ENCODE measurements around the gene PPFIBP2.

PPFIBP2 gene

GRCh38 chr11:7666292-7666866, 152.6 kb downstream of the PPFIBP2 start:
- no peak for DNase-seq (ENCODE audit: low spot score)

GRCh38 chr11:7667460-7667859, 153.7 kb downstream of the PPFIBP2 start:
- DNase-seq (ENCODE audit: low spot score), result no peak

GRCh38 chr11:7668464-7668863, 154.7 kb downstream of the PPFIBP2 start:
- DNase-seq (ENCODE audit: low spot score), result no peak

DNA sequence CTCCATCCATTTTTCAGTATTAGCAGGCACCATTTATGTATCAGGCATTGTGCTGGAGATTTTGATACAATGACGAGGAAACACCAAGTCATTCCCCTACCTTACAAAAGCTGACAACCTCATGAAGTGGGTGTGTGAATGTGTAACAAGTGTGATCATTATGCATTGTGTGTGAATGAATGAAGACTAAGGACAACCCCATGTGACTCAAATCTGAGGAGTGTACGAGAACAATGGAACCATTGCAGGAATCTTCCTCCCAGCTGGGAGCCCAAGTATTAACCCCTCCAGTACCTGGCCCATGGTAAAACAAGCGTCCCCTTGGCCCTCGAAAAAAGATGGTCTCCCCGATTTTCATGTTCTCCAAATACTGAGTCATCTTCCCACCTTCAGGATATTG, 155.1 kb downstream of the PPFIBP2 start:
- no peak for DNase-seq (ENCODE audit: low spot score)

GRCh38 chr11:7670641-7671040, 156.8 kb downstream of the PPFIBP2 start:
- no peak for DNase-seq (ENCODE audit: low spot score)

DNA sequence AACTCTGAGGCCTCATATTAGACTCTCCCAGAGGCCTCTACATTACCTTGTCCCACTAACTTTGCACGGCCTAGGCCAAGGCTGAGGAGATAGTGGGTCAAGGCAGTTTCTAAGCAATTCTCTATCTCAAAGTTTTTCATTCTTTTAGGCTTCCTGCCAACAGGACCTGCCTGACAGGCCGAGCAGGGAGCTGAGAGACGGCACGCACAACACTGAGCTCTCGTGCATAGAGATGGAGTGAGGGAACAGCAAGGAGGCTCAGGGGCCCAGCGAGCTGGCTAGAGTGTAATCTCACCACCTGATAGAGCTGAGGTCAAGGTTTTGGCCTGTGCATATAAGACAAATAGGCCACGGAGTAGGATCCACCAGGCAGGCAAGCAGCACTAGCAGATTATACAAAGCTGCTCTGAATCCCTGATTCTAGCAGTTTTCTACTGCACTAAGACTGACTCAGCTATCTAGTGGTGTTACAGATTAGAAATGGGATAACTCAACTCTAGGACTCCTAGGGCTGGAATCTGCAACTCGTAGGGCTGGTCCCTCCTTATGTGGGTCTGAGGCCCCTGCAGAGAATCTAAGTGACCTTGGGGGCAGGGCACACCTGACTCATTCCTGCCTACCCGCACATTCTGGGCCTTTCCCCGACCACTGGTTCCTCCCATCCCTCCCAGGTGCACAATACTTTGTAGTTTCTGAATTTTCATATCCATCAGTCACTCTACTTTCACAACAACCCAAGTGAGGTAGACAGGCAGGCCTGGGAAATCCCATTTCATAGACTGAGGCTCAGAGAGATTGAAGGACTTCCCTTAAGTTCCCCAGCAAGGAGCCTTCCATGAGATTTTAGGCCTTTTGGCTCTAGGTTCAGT, 157.8 kb downstream of the PPFIBP2 start:
- DNase-seq (ENCODE audit: low spot score), result no peak

DNA sequence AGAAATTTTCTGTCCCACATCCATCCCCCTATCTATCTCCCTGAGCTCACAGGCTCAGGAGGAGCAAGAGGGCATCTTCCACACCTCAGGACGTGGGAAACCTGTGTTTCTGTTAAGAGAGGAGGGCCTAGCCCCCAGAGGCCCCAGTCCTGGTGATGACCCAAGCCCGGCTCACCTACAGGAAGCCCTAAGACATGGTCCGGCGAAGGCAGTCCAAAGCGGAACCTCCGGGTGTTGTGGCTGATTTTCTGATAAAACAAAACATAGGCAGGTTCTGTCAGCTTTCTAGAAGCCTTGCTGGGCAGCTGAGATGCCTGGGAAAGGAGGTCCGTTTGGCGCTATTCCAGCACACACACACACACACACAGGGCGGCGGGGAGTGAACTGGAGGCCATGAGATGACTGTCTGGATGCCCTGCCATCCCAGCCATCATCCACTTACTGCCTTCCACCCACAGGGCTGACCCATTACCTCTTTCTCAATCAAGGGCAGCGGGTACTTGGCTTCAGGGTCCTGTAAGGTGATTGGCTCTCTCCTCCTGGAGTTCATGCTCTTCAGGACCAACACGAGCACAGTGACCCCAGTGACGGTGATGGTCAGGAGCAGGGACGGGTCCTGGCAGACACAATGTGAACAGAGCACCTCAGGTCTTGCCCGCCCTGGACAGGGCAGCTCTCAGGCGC, 158.6 kb downstream of the PPFIBP2 start:
- DNase-seq (ENCODE audit: low spot score), result no peak

DNA sequence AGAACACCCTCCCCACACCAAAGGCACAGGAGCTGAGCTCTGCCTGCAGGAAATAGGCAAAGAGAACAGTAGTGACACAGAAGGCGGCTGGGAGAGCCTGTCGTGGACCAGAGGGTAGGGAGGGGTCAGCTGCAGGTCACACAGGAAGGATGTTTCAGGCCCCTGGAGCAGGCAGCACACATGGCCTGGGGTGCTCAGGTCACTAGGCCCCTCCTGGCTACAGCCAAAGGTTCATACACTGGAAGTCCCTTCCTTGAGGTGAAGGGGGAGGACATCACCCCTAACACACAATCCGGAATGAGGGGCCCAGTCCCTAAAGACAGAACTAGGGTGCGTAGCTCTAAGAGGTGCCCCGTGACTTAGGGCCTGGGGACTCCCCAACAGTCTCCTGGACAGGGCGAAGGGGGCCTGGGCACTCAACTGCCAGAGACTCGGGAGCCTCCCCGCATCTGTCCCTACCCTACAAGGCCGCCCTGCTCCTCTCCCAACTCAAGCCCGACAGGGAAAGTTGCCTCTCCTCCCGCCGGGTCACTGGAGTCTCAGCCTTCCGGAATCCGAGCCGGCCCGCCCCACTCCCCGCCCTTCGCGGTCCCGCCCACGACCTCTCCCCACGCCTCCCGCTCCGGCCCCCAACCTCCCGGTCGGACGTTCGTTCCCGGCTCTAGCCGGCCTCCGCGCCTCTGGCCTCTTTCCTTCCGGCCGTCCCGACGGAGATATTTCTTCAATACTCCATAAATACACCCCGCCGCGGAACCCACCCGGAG, 159.3 kb downstream of the PPFIBP2 start, which contains the start of gene CYB5R2:
Gene CYB5R2, minus strand, starts transcription at position 541 of the 764 bp plus-strand sequence. CDS start 675 bp downstream, outside the sequence.
- DNase-seq (ENCODE audit: low spot score), result peak; percentile 85

GRCh38 chr11:7673724-7674434, 160.1 kb downstream of the PPFIBP2 start:
- DNase-seq (ENCODE audit: low spot score), result peak; percentile 38

DNA sequence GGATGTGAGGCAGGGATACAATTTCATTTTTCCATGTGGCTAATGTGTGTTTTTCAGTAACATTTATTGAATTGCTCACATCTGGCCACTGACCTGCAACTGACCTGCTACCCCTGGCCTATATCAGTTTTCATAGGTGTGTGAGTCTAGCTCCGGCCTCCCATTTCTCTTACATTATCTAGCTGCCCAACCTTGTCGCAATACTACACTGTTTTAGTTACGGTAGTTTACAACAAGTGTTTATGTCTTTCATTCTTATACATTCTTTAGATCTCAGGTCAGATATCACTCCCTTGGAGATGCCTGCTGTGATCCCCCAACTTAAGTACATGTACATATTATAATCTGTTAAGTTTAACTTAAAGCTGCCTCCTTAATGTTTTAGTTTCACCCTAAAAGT, 161.8 kb downstream of the PPFIBP2 start:
- DNase-seq (ENCODE audit: low spot score), result no peak

- DNase-seq (ENCODE audit: low spot score), result no peak
These were observed 163.3 kb downstream of the PPFIBP2 start for GRCh38 chr11:7677071-7677470.

- peak; percentile 31 for DNase-seq (ENCODE audit: low spot score)
These were observed 164.0 kb downstream of the PPFIBP2 start for GRCh38 chr11:7677796-7678201.

DNA sequence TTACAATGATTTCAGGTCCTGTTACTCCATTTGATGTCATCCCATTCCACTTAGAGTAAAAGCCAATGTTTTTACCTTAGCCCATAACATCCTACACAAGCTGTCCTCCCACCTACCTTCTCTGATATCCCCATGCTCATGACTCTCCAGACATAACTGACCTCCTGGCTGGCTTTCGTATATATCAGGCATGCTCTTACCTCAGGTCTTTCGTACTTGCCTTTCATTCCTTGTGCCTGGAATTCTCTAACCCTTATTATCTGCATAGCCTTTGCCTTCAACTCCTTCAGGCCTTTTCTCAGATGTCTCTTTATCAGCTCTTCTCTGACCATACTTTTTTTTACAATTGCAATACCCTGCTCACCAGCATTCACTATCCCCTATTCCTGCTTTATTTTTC, 169.8 kb downstream of the PPFIBP2 start:
- no peak for DNase-seq (ENCODE audit: low spot score)

DNA sequence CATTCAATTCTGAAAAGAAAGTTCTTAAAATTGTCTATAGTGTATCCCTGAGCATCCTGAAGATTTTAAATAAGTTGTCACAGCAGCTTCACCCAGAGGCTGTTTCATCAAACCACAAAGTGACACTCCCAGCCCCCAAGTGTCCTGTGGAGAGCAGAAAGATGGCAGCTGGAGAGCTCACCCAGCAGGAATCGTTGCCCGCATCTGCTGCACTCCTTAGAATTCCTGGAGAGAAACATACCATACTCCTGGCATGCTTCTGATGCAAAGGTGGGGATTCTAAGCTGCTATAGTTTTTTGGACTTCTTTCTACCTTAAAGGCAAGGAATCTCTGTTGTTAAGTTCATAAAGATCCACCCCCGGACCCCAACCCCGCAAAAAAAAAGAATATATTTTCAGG, 173.0 kb downstream of the PPFIBP2 start:
- no peak for DNase-seq (ENCODE audit: low spot score)

DNA sequence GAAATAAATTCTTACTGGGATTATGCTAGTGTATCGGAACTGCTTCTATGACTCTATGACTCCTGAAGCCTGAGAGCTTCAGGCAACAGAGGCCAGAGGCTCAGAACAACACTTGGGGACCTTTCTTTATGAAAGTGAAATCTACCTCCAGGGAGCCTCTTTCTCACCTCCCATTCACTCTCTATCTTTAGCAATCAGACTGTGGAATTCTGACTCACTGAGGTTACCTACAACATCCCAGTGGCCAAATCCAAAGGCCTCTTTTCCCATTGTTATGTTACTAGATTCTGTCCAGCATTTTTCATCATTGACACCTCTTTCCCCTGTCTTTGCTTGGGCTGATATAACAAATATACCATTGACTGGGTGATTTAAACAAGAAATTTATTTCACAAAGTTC, 173.6 kb downstream of the PPFIBP2 start:
- DNase-seq (ENCODE audit: low spot score), result no peak

DNA sequence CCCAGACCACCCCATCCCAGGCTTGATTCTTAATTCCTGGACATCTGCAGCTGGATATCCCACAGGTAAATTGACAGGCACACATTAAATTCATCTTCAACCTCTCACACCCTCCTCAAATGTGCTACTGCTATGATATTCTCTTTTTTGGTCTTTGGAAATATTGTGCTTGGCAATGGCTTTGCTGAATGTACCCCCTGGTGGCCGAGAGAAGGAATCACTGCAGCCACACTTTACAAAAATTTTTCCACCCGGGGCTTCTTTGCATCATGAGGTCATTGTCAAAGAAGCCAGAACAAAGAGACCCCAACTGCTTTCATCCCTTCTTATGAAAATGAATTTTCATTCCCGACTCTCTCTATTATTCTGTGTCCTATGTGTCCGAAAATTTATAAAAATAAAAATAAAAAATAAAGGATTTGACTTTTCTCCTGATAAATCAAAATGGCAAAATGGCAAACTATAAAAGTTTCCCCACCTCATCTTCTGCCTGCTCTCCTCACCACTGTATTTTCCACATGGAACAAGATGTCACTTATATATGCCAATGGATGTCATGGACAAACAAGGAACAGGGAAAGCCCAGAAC, 174.5 kb downstream of the PPFIBP2 start:
- DNase-seq (ENCODE audit: low spot score), result peak; percentile 68

GRCh38 chr11:7689239-7689638, 175.4 kb downstream of the PPFIBP2 start:
- DNase-seq (ENCODE audit: low spot score), result no peak

- no peak for DNase-seq (ENCODE audit: low spot score)
These were observed 176.8 kb downstream of the PPFIBP2 start for GRCh38 chr11:7690648-7691047.

DNA sequence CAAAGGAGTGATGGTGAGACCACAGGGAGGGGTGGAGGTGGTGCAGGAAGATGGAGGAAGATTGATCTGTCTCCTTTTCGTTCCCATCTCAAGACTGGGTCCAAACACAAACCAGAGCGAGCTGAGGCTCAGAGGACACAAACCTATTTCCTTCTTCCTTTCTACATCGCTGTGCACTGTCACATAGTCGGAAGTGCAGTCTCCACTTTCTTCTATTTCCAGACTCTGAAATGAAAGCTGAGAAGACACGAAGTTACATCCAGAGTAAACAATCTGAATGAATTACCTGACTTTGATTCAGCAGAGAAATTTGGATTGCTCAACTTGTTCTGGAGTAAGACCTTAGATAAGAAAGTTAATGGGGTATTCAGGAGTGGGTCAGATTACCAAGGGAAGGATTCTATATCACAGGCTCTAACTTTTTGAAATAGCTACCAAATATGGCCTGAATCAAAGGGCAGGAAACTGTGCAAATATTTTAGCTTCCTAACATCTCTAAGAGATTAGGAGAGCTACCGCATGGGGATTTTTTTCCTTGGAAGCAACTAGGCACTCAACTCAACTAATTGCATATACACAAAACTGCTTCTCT, 178.1 kb downstream of the PPFIBP2 start:
- DNase-seq (ENCODE audit: low spot score), result no peak

GRCh38 chr11:7692426-7692825, 178.6 kb downstream of the PPFIBP2 start:
- no peak for DNase-seq (ENCODE audit: low spot score)

GRCh38 chr11:7694235-7694634, 180.4 kb downstream of the PPFIBP2 start:
- DNase-seq (ENCODE audit: low spot score), result no peak
